DOHH2 (cell line): ENCODE measurements around the gene SPOP.
A peak's percentile ranks its signal among the peaks of the same experiment; 100 is the strongest.

ENCODE experiments used
- H3F3A ChIP-seq: fragments of 200-600 bp; sonication (generic), shearing (Covaris generic); 2 replicates; pipeline ENCODE4 v1.6.0; 2016; ENCODE audit warnings: antibody characterized with exemption, mild to moderate bottlenecking; ENCODE audit not compliant: control insufficient read depth, insufficient read depth
- H3K27ac ChIP-seq: fragments of 200-600 bp; sonication (generic); 2 replicates; pipeline ENCODE4 v1.5.1; 2014; ENCODE audit warnings: low read depth, mild to moderate bottlenecking, low read length, moderate library complexity
- H3K27me3 ChIP-seq: fragments of 200-600 bp; sonication (generic); 2 replicates; pipeline ENCODE4 v1.6.1; 2014; ENCODE audit warnings: mild to moderate bottlenecking, low read length, mixed read lengths; ENCODE audit not compliant: control insufficient read depth
- H3K36me3 ChIP-seq: fragments of 200-600 bp; sonication (generic); 2 replicates; pipeline ENCODE4 v1.6.1; 2014; ENCODE audit warnings: mild to moderate bottlenecking, low read length, moderate library complexity, mixed read lengths; ENCODE audit not compliant: control insufficient read depth
- H3K4me1 ChIP-seq: fragments of 200-600 bp; sonication (generic); 2 replicates; pipeline ENCODE4 v1.6.1; 2014; ENCODE audit warnings: mild to moderate bottlenecking, low read length, mixed read lengths; ENCODE audit not compliant: control insufficient read depth
- H3K4me2 ChIP-seq: fragments of 200-600 bp; sonication (generic); 2 replicates; pipeline ENCODE4 v1.6.0; 2014; ENCODE audit warnings: mild to moderate bottlenecking, low read length, moderate library complexity
- H3K4me3 ChIP-seq: fragments of 200-600 bp; sonication (generic); 2 replicates; pipeline ENCODE4 v1.5.1; 2014; ENCODE audit warnings: mild to moderate bottlenecking, low read length, mixed read lengths
- H3K79me2 ChIP-seq: fragments of 200-600 bp; sonication (generic); 2 replicates; pipeline ENCODE4 v1.6.1; 2014; ENCODE audit warnings: mild to moderate bottlenecking, low read length, mixed read lengths; ENCODE audit not compliant: control insufficient read depth
- H3K9me2 ChIP-seq: fragments of 200-600 bp; sonication (generic); replicated peaks from 2 replicates; pipeline ENCODE4 v1.6.1; 2014; ENCODE audit warnings: mild to moderate bottlenecking, low read length, mixed read lengths; ENCODE audit not compliant: control insufficient read depth
- H3K9me3 ChIP-seq: fragments of 200-600 bp; sonication (generic); 2 replicates; pipeline ENCODE4 v1.6.1; 2014; ENCODE audit warnings: antibody characterized with exemption, low read length, mixed read lengths; ENCODE audit not compliant: control insufficient read depth, insufficient read depth
- H4K20me1 ChIP-seq: fragments of 200-600 bp; sonication (generic); 2 replicates; pipeline ENCODE4 v1.6.0; 2014; ENCODE audit warnings: low read depth, mild to moderate bottlenecking, antibody characterized with exemption, low read length, moderate library complexity; ENCODE audit not compliant: control insufficient read depth, insufficient read depth
- CTCF ChIP-seq: fragments of 200-600 bp; sonication (generic); IDR thresholded peaks from one replicate; pipeline ENCODE4 v1.5.1; 2014; ENCODE audit warnings: antibody characterized with exemption, mild to moderate bottlenecking, low read depth, low read length; ENCODE audit not compliant: poor library complexity, severe bottlenecking
- EZH2phosphoT487 ChIP-seq: fragments of 200-600 bp; sonication (generic); IDR thresholded peaks from 2 replicates; pipeline ENCODE4 v1.6.1; 2017; ENCODE audit warnings: borderline replicate concordance, mild to moderate bottlenecking, antibody characterized with exemption, low read length, moderate library complexity, mixed read lengths

The SPOP gene

GRCh38 chr17:49576917-49577649 is 100.8 kb downstream of the SPOP start:
- H3F3A ChIP-seq, result no peaks in the 10 kb centered on the region

GRCh38 chr17:49576088-49576916 is 101.6 kb downstream of the SPOP start:
- Histone ChIP-seq H3K79me2 (no peaks in the 10 kb centered on the region), H3K27ac (no peak overlapping the region), H3K9me3 (no peaks in the 10 kb centered on the region), H3K9me2 (no peaks in the 10 kb centered on the region), H3K4me3 (no peak overlapping the region), H3K36me3 (no peaks in the 10 kb centered on the region), H3K4me2 (no peak overlapping the region), H3F3A (no peaks in the 10 kb centered on the region), H3K27me3 (peaks cover 61% of the 10 kb centered on the region), H4K20me1 (no peaks in the 10 kb centered on the region), H3K4me1 (no peaks in the 10 kb centered on the region)
- TF ChIP-seq EZH2phosphoT487 (no peak; the same call in 1 of the 2 replicates), CTCF (no peak)

More at GRCh38 chr17:49576917-49577649, 100.8 kb downstream of the SPOP start:
- H3K79me2 ChIP-seq, result no peaks in the 10 kb centered on the region
- peaks cover 54% of the 10 kb centered on the region for H3K27me3 ChIP-seq
- no peaks in the 10 kb centered on the region for H3K4me1 ChIP-seq
- H3K36me3 ChIP-seq, result no peaks in the 10 kb centered on the region
- no peaks in the 10 kb centered on the region for H3K9me3 ChIP-seq
- H3K4me2 ChIP-seq, result no peak overlapping the region
- H3K4me3 ChIP-seq, result no peak overlapping the region
- TF ChIP-seq CTCF (no peak), EZH2phosphoT487 (no peak)
- no peaks in the 10 kb centered on the region for H4K20me1 ChIP-seq
- no peak overlapping the region for H3K27ac ChIP-seq
- no peaks in the 10 kb centered on the region for H3K9me2 ChIP-seq

- H3K27me3 ChIP-seq, result peaks cover 67% of the 10 kb centered on the region
- no peak within 1 kb of the TSS for H3K4me3 ChIP-seq
- no peak within 1 kb of the TSS for H3K27ac ChIP-seq
- H3K36me3 ChIP-seq, result no peaks in the 10 kb centered on the region
- H3K4me1 ChIP-seq, result no peaks in the 10 kb centered on the region
- no peaks in the 10 kb centered on the region for H3K79me2 ChIP-seq
- no peaks in the 10 kb centered on the region for H3K9me2 ChIP-seq
- no peaks in the 10 kb centered on the region for H3F3A ChIP-seq
- H4K20me1 ChIP-seq, result no peaks in the 10 kb centered on the region
- no peak within 1 kb of the TSS for H3K4me2 ChIP-seq
- H3K9me3 ChIP-seq, result no peaks in the 10 kb centered on the region
- TF ChIP-seq CTCF (peak; percentile 16), EZH2phosphoT487 (no peak)
Measured at GRCh38 chr17:49575679-49576087, 102.2 kb downstream of the SPOP start, which contains the start of gene NXPH3. Gene NXPH3, plus strand, starts transcription at chr17:49575871. Its CDS starts 349 bp downstream, at chr17:49576220.
